Activated CD8-positive, alpha-beta memory T cell treated with anti-CD3 and anti-CD28 coated beads for 4 hours (primary cell): ENCODE results near the gene KCNE4.
"Not testable (repeated sequence)": the region's sequence is repeated elsewhere in the genome, so short reads cannot be mapped to it uniquely, and the experiment has no call there.

ENCODE experiments used
- DNase-seq, 2 donors: peaks; one replicate each; pipeline ENCODE4 v3.0.0-alpha.2; 2020; ENCODE audit warnings: low read depth in 2 of 2

Gene KCNE4

GRCh38 chr2:223058952-223059716 is 7.1 kb downstream of the KCNE4 start:
- no peak for DNase-seq

GRCh38 chr2:223060201-223060825 is 8.3 kb downstream of the KCNE4 start:
- DNase-seq: no peak

- no peak for DNase-seq
These were observed 10.4 kb downstream of the KCNE4 start for GRCh38 chr2:223062396-223062795.

GRCh38 chr2:223065107-223065506 is 13.1 kb downstream of the KCNE4 start:
- DNase-seq: no peak

- no peak for DNase-seq
These were observed 14.7 kb downstream of the KCNE4 start for GRCh38 chr2:223066721-223067120.

- no peak for DNase-seq
These were observed 16.1 kb downstream of the KCNE4 start for GRCh38 chr2:223068071-223068470.

- no peak for DNase-seq
These were observed 17.5 kb downstream of the KCNE4 start for GRCh38 chr2:223069465-223069864.

GRCh38 chr2:223069988-223070387 is 18.0 kb downstream of the KCNE4 start:
- DNase-seq: no peak

- no peak for DNase-seq
These were observed 19.1 kb downstream of the KCNE4 start for GRCh38 chr2:223071139-223071538.

GRCh38 chr2:223072826-223073225 is 20.8 kb downstream of the KCNE4 start:
- no peak for DNase-seq

GRCh38 chr2:223075301-223076270 is 23.6 kb downstream of the KCNE4 start:
- DNase-seq: no peak

- DNase-seq: no peak
These were observed 24.6 kb downstream of the KCNE4 start for GRCh38 chr2:223076573-223076972.

- DNase-seq: no peak
These were observed 26.5 kb downstream of the KCNE4 start for GRCh38 chr2:223078482-223078881.

- no peak for DNase-seq
These were observed 27.4 kb downstream of the KCNE4 start for GRCh38 chr2:223079378-223079777.

- DNase-seq: no peak
These were observed 27.9 kb downstream of the KCNE4 start for GRCh38 chr2:223079925-223080324.

GRCh38 chr2:223080790-223081360 is 28.9 kb downstream of the KCNE4 start:
- DNase-seq: not testable (repeated sequence)

GRCh38 chr2:223081789-223082188 is 29.8 kb downstream of the KCNE4 start:
- no peak for DNase-seq

- no peak for DNase-seq
These were observed 30.7 kb downstream of the KCNE4 start for GRCh38 chr2:223082706-223083105.

GRCh38 chr2:223083402-223084070 is 31.5 kb downstream of the KCNE4 start:
- DNase-seq: no peak

GRCh38 chr2:223084873-223085272 is 32.9 kb downstream of the KCNE4 start:
- no peak for DNase-seq

GRCh38 chr2:223086370-223086981 is 34.5 kb downstream of the KCNE4 start:
- DNase-seq: no peak
